ENCODE results near the gene JOSD1.

Gene JOSD1

GRCh38 chr22:38700789-38701628 lies at the start of gene JOSD1:
JOSD1 (minus strand) TSS chr22:38700943; CDS start chr22:38699987, 956 bp downstream.
- DNase-seq = peak; percentile 97

GRCh38 chr22:38750104-38750503 lies 49.4 kb upstream of the JOSD1 start:
- no peak for DNase-seq

GRCh38 chr22:38748487-38749136 lies 47.9 kb upstream of the JOSD1 start:
- DNase-seq = no peak

GRCh38 chr22:38745676-38746460 lies 45.1 kb upstream of the JOSD1 start:
- no peak for DNase-seq

- DNase-seq = no peak
These were observed 44.2 kb upstream of the JOSD1 start for GRCh38 chr22:38744981-38745380.

- DNase-seq = no peak
These were observed 41.6 kb upstream of the JOSD1 start for GRCh38 chr22:38742176-38742942.

- DNase-seq = no peak
These were observed 40.8 kb upstream of the JOSD1 start for GRCh38 chr22:38741576-38741975.

- DNase-seq = no peak
These were observed 40.4 kb upstream of the JOSD1 start for GRCh38 chr22:38741166-38741565.

GRCh38 chr22:38740754-38741153 lies 40.0 kb upstream of the JOSD1 start:
- DNase-seq = no peak

- no peak for DNase-seq
These were observed 39.5 kb upstream of the JOSD1 start for GRCh38 chr22:38740116-38740723.

GRCh38 chr22:38739300-38740055 lies 38.7 kb upstream of the JOSD1 start:
- DNase-seq = no peak

- DNase-seq = no peak
These were observed 37.8 kb upstream of the JOSD1 start for GRCh38 chr22:38738475-38739070.

- DNase-seq = no peak
These were observed 36.7 kb upstream of the JOSD1 start for GRCh38 chr22:38737302-38738060.

GRCh38 chr22:38736257-38736570 lies 35.5 kb upstream of the JOSD1 start:
- DNase-seq = no peak

- no peak for DNase-seq
These were observed 34.9 kb upstream of the JOSD1 start for GRCh38 chr22:38735465-38736256.

- DNase-seq = no peak
These were observed 34.4 kb upstream of the JOSD1 start for GRCh38 chr22:38735126-38735464.

- DNase-seq = no peak
These were observed 33.8 kb upstream of the JOSD1 start for GRCh38 chr22:38734421-38735100.

- DNase-seq = no peak
These were observed 33.1 kb upstream of the JOSD1 start for GRCh38 chr22:38733724-38734381.

- peak; percentile 58 for DNase-seq
These were observed 32.6 kb upstream of the JOSD1 start for GRCh38 chr22:38733329-38733723.
